Bronchial epithelial cell (primary cell): ENCODE measurements around the gene C11orf98. TPM values are rescaled to one million over a fixed set of nuclear protein-coding genes. Genes with fewer than 3 reads are reported as not detected.

ENCODE experiments used
- DNase-seq: peaks from one replicate; pipeline ENCODE4 v3.0.0-alpha.2; 2010; ENCODE audit warnings: low read depth
- FAIRE-seq: peaks from 2 replicates; lab custom pipeline; 2011; peaks lifted over from hg19 to GRCh38; lab: Jason Lieb, UNC
- H3K27me3 ChIP-seq: 2 replicates; pipeline ENCODE4 v1.5.1; 2011; ENCODE audit warnings: low read length; ENCODE audit not compliant: control insufficient read depth, insufficient read depth
- H3K36me3 ChIP-seq: 2 replicates; pipeline ENCODE4 v1.5.1; 2011; ENCODE audit warnings: low read length; ENCODE audit not compliant: control insufficient read depth, insufficient read depth
- H3K4me3 ChIP-seq: 2 replicates; pipeline ENCODE4 v1.5.1; 2011; ENCODE audit warnings: mild to moderate bottlenecking, low read depth, low read length, control low read depth
- CTCF ChIP-seq: IDR thresholded peaks from 2 replicates; pipeline ENCODE4 v1.5.1; 2011; ENCODE audit warnings: mild to moderate bottlenecking, moderate library complexity, low read length, control low read depth, inconsistent platforms; ENCODE audit not compliant: insufficient read depth, severe bottlenecking
- total RNA-seq: library from RNA; depleted of rRNA; stranded (reverse); fragments of >200 nt; gene quantifications from 2 replicates; pipeline ENCODE4 v1.2.1, GENCODE V29; 2014

Gene C11orf98
- total RNA-seq, 1 donor from 2014 or later = 83.7 TPM

- H3K4me3 ChIP-seq = peak overlapping the region; percentile 80
- peaks cover 12% of the 10 kb centered on the region for H3K36me3 ChIP-seq
- no peaks in the 10 kb centered on the region for H3K27me3 ChIP-seq
- TF ChIP-seq CTCF = no peak
- FAIRE-seq (no peak), DNase-seq (no peak)
These were observed 1.4 kb upstream of the C11orf98 start for GRCh38 chr11:62666259-62666926.

GRCh38 chr11:62665599-62666258, 719 bp upstream of the C11orf98 start:
- peak overlapping the region; percentile 80 for H3K4me3 ChIP-seq
- H3K36me3 ChIP-seq = peaks cover 12% of the 10 kb centered on the region
- FAIRE-seq (no peak), DNase-seq (no peak)
- no peaks in the 10 kb centered on the region for H3K27me3 ChIP-seq
- no peak for TF ChIP-seq CTCF

GRCh38 chr11:62664405-62665074, 470 bp downstream of the C11orf98 start:
- peaks cover 12% of the 10 kb centered on the region for H3K36me3 ChIP-seq
- DNase-seq (peak; percentile 63), FAIRE-seq (no peak)
- H3K4me3 ChIP-seq = peak overlapping the region; percentile 80
- TF ChIP-seq CTCF = no peak
- H3K27me3 ChIP-seq = no peaks in the 10 kb centered on the region

GRCh38 chr11:62656796-62657429, 8.1 kb downstream of the C11orf98 start:
- no peak for FAIRE-seq

GRCh38 chr11:62654297-62654696, 10.7 kb downstream of the C11orf98 start:
- Histone ChIP-seq H3K4me3 (no peak overlapping the region), H3K36me3 (peaks cover 4% of the 10 kb centered on the region), H3K27me3 (no peaks in the 10 kb centered on the region)
- DNase-seq (no peak), FAIRE-seq (no peak)
- TF ChIP-seq CTCF = no peak

More at GRCh38 chr11:62656796-62657429, 8.1 kb downstream of the C11orf98 start:
- no peaks in the 10 kb centered on the region for H3K36me3 ChIP-seq
- no peak for TF ChIP-seq CTCF
- H3K27me3 ChIP-seq = no peaks in the 10 kb centered on the region
- no peak overlapping the region for H3K4me3 ChIP-seq
- no peak for DNase-seq
